HG02870 (cell line): Measurements from ENCODE around the gene DTNA.
A peak's percentile ranks its signal among the peaks of the same experiment; 100 is the strongest.

ENCODE experiments used
- ATAC-seq: cut with Tn5 transposase; IDR thresholded peaks from one replicate; pipeline ENCODE4 v1.9.1; 2021; ENCODE audit warnings: mild to moderate bottlenecking, moderate library complexity; ENCODE audit not compliant: unreplicated experiment

DTNA gene

GRCh38 chr18:34764451-34764850, 54.4 kb downstream of the DTNA start:
- ATAC-seq = no peak

- ATAC-seq = peak; percentile 71
Measured at GRCh38 chr18:34767601-34768027, 57.5 kb downstream of the DTNA start.

GRCh38 chr18:34771958-34772357, 61.9 kb downstream of the DTNA start:
- no peak for ATAC-seq

GRCh38 chr18:34772887-34773286, 62.8 kb downstream of the DTNA start:
- no peak for ATAC-seq

- no peak for ATAC-seq
Measured at GRCh38 chr18:34773378-34773777, 63.3 kb downstream of the DTNA start.

- ATAC-seq = no peak
Measured at GRCh38 chr18:34773961-34774766, 64.1 kb downstream of the DTNA start.

GRCh38 chr18:34775461-34775860, 65.4 kb downstream of the DTNA start:
- no peak for ATAC-seq

GRCh38 chr18:34779112-34779511, 69.0 kb downstream of the DTNA start:
- ATAC-seq = no peak

GRCh38 chr18:34780856-34781255, 70.8 kb downstream of the DTNA start:
- ATAC-seq = no peak

- ATAC-seq = no peak
Measured at GRCh38 chr18:34783501-34783900, 73.4 kb downstream of the DTNA start.

- ATAC-seq = no peak
Measured at GRCh38 chr18:34786162-34786741, 76.2 kb downstream of the DTNA start.

- peak; percentile 67 for ATAC-seq
Measured at GRCh38 chr18:34787931-34788532, 77.9 kb downstream of the DTNA start.

- no peak for ATAC-seq
Measured at GRCh38 chr18:34789768-34790344, 79.8 kb downstream of the DTNA start.

GRCh38 chr18:34794348-34794747, 84.2 kb downstream of the DTNA start:
- ATAC-seq = no peak

- ATAC-seq = no peak
Measured at GRCh38 chr18:34795070-34795732, 85.1 kb downstream of the DTNA start.

GRCh38 chr18:34796035-34796657, 86.0 kb downstream of the DTNA start:
- no peak for ATAC-seq

GRCh38 chr18:34799291-34799690, 89.2 kb downstream of the DTNA start:
- ATAC-seq = no peak

- no peak for ATAC-seq
Measured at GRCh38 chr18:34800381-34800780, 90.3 kb downstream of the DTNA start.

- ATAC-seq = no peak
Measured at GRCh38 chr18:34801774-34802173, 91.7 kb downstream of the DTNA start.

- no peak for ATAC-seq
Measured at GRCh38 chr18:34802959-34803358, 92.9 kb downstream of the DTNA start.

- ATAC-seq = no peak
Measured at GRCh38 chr18:34803877-34804400, 93.8 kb downstream of the DTNA start.
